ENCODE measurements around the gene SLF2.
"Not testable (repeated sequence)": the region's sequence is repeated elsewhere in the genome, so short reads cannot be mapped to it uniquely, and the experiment has no call there.

SLF2 gene

DNA sequence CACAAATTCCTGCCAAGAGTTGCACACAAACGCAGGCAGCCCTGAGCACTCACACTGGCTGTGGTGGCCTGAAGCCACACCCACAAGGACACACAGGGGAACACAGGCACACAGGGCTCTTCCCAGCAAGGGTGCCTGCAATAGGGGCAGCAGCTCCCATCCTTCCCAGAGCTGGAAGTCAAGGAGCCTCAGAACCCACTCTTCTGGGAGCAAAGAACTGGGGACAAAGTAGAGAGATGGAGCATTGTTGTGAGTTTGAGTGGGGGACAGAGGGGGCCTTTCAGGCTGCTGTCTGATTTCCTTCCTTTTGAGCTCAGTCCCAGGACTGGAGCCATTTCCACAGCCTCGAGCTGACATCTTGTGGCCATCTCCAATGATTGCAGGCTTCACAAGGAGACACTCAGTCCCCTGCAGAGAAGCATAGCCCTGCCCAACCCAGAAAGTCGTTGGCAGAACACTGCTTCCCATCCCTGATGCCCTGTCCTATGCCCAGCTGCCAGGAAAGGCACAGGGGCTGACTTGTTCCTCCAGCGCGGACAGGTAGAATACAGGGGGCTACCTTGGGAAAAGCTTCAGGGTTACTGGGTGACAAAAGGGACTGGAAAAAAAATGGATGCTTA is 34.4 kb upstream of the SLF2 start:
- DNase-seq, result no peak

DNA sequence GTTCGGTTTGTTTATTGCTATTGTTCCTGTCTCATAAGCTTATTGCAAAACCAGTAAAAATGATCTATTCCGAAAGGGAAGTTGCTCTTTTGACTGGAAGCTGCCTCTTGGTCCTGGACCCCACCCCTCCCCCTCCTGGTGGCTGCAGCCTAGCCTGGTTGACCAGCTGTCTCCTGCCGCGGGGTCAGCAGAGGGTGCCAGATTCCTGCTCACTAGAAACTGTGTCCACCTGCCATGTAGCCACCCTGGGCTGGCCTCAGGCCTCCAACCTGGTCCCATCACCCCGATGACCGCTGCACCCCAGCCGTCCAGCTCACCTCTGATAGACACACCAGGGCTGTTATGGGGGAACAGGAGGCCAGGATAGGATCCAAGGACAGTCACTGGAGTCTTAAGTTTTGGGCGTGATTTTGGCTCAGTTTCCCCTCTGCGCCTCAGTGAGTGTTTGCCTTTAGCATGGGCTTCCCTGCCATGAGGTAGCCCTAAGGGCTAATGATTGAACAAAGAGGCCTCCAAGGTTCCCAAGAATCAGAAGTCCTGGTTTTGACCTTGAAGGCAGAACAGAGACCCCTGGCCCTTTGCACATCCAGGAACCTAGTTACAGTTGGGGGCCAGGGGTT is 32.9 kb upstream of the SLF2 start:
- DNase-seq, result no peak

DNA sequence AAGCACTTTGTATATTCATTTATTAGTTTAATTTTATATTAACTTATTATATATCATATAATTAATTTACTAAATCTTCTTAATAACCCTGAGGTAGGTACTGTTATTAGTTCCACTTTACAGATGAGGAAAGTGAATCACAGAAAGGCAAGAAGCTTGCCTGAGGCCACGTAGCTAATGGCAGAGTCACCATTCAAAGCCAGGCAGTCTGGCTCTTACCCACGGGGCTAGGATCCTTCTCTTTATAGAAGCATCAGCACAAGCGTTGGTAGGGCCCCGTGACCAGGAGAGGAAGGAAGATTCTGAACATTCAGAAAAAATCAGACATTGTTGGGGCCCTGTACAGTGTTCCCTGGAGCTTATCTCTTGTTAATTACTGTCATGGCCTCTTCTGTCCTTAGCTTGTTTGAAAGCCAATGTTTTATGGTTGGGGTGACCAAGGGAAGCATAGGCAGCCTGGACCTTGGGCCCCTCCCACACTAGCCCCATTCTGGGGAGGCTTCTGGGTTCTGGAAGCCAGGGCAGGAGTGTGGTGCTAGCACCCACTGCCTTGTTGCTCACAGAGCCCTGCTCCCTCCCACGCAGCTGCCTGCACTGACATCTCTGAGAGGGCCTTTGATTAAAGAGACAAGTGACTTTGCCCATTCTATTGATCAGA is 31.1 kb upstream of the SLF2 start:
- DNase-seq, result no peak

DNA sequence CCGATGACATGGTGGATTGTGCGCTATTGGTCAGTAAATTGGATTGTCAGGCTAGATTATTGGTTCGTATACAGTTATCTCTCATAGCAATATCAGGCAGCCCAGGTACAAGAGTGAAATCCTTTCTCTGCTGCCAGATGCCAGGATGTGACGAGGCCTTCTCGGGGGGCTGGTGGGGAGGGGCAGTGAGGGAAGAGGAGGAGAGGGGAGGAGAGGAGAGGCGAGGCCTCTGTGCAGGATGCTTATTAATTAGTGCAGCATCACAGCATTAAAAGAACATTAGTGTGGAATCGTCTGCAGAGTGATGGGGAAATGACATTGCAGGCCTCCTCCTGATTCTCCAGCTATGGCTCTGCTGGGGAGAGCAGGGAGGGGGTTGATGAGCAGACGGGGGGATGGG is 30.5 kb upstream of the SLF2 start:
- no peak for DNase-seq

DNA sequence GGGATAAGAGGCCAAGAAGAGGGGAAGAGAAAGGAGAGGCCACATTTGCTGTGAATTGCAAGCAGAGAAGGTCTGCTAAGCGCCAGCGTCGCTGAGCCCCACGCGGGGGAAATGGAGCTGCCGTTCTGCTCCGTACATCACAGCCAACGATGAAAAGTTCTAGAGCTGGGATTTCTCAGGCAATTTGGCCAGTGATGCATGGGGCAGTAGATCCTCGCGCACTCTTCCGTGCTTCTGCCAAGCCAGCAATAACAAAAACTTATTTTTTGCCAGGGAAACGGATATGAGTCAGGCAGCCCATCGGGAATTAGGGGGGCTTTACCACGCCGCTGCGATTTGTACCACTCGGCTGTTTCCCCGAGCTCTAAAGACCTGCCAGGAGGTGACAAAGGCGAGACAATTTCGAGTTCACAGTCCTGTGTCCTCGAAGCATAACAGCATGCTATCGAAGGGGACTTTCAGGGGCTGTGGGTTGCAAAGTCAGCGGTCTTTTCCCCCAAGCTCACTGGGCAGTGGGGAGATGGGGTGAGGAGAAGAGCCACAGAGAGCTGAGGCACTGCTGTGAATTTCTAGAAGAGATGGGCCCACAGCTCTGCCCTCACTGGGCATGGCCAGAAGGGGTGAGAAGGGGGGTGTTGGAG is 30.0 kb upstream of the SLF2 start:
- DNase-seq, result no peak

DNA sequence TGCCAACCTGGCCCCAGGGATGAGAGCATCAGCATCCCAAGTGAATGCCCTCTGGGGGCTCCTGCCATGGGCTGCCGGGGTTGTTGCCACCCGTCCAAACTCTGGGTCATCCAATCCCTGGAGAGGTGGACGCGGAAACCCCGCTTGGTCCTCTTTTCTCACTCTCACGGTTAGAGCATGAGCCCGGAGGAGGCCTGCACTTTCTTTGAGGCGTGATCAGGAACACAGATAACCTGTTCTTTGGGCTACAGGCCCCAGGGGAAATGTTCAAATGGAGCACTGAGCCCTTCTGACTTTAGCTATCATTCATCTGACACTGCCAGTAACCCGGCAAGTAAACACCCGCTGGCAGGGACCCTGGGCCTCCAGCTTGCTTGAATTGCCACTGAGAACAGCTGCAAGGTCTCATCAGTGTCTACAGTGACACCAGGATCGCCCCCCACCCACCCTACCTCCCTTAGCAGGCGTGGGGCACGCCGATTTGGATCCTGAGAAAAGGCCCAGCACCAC is 29.4 kb upstream of the SLF2 start:
- DNase-seq, result no peak

DNA sequence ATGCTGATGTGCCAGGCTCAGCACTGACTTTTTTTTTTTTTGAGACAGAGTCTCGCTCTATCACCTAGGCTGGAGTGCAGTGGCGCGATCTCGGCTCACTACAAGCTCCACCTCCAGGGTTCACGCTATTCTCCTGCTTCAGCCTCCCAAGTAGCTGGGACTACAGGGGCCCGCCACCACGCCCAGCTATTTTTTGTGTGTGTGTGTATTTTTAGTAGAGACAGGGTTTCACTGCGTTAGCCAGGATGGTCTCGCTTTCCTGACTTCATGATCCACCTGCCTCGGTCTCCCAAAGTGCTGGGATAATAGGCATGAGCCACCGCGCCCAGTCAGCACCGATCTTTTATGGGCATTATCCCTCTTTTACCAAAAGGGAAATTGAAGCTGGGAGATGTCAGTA is 27.2 kb upstream of the SLF2 start:
- DNase-seq, result not testable (repeated sequence)

DNA sequence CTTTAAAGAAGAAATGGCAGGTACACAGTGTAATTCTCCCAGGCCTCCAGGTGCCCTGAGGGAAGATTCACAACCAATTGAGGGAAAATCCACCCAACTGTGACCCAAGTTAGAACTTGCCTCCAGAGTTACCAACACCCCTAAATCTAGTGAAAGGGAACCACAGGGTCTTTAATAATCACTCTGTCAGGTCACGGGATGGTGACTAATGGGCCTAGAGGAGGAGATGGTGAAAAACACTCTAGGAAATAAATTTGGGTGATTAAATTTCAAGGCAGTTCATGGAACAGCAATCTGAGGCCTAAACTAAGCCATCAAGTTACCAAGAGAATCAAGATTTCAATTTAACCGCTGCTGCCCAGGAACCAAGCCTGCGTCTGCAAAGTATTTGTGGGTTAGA is 26.7 kb upstream of the SLF2 start:
- DNase-seq, result no peak

DNA sequence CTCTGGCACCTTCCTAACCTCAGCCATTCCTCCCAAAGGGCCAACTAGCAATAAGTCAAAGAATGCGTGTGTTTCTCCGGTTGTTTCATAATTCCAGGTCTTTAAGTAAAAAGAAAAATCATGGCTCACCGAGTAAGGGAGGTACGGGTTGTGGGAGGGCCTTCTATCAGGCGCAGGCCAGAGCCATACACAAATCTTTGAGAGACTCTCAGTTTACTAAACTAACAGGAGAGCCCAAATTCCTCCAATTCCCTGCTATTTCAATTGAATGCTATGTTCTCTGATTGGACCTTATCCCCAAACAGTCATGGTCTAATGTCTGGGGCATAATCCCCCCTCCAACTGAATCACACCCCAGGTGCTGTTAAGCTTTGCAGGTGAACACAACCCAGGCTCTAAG is 26.2 kb upstream of the SLF2 start:
- DNase-seq, result no peak

DNA sequence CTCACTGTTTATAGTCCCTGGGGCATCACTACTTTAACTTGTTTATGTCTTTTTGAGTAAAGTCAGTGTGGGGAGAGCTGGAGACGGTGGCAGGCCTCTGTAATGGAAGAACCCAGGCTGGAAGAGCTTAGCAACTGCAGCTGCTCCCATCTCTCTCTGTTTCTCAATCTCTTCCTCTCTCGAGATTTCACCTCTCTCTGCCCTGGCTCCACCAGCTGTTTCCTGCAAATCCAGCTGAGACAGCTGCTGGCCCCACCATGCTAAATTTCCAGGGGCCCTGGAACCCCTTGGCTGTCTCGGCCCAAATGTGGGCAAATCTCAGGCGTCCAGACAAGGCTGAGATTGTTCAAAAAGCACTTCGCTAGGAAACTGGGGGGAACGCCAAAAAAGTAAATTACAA is 25.8 kb upstream of the SLF2 start:
- DNase-seq, result no peak

DNA sequence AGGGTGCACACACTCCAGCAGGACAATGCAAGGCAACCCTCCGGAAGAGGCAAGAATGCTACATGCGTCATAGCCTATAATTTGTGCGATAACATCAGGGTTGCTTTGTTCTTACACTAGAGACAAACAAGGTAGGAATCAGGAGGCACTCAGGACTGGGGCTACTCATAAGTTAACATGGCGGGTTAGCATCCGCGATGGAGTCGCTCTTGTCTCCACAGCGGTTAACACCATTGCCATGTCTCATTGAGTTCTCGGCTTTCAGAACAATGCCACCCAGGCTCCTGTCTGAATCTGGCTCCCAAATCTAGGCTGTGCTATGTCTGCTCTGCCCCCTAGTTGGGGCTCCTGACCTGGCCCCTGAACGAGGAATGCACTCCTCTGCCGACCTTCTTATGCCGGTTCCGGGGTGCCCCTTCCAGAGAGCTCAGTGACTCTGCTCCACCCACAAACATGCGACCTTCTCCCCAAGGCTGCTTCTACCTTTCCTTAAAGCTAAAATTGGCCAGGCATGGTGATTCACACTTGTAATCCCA is 24.9 kb upstream of the SLF2 start:
- DNase-seq, result no peak

DNA sequence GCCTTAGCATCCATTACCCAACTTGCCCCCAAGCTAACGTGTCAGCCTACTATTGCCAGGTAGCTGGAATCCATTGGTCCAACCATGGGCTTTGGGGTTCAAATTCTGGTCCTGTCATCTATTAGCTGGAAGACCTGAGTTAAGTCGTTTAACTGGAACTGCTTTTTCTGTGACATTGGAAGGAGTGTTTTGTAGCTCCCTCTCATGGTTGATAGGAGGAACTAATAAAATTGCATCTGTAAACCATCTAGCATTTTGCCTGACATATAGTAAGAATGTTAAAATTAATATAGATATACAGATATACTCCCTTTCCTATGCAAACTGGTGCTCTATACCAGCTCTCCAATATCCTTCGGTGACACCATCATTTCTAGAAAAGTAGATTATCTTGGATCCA is 23.8 kb upstream of the SLF2 start:
- no peak for DNase-seq

DNA sequence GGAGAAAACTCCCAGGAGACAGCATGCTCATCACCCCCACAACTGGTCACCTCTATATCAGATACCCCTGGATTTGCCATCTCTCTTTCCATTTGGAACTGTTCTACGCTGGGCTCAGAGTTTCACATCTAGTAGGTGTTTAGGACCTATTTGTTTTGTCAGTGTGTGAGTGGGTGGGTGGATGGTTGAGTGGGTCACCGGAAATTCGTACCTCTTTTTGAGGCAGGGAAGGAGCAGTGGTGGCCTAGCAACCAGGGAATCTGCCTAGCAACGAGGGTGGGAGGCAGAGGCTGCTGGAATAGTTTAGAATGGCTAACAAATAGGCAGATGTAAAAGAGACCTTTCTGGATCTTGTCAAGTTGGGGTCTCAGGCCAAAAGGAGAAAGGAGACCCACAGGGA is 23.2 kb upstream of the SLF2 start:
- no peak for DNase-seq

DNA sequence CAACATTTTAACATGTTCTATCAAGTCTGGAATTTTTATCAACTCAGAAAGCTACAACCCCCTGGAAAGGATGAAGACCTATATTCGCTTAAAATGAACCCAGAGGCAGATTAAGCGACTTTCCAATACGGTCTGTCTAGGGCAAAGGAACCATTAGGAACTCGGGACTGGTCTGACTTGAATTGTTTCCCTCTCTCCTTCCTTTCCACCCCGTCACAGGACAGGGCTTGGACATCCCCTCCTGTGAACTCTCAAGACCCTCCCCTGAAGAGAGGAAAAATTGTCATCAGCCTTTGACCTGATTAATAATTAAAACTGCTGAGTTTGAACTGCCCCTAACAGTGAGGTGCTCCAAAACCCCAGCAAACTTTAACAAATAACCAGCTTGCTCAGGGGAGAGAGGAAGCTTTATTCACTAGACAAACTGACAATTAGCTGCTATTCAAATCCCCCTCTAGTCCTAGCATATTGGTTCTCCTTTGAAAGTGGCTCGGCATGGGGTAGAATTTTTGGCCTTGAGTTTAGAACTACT is 22.6 kb upstream of the SLF2 start:
- no peak for DNase-seq

DNA sequence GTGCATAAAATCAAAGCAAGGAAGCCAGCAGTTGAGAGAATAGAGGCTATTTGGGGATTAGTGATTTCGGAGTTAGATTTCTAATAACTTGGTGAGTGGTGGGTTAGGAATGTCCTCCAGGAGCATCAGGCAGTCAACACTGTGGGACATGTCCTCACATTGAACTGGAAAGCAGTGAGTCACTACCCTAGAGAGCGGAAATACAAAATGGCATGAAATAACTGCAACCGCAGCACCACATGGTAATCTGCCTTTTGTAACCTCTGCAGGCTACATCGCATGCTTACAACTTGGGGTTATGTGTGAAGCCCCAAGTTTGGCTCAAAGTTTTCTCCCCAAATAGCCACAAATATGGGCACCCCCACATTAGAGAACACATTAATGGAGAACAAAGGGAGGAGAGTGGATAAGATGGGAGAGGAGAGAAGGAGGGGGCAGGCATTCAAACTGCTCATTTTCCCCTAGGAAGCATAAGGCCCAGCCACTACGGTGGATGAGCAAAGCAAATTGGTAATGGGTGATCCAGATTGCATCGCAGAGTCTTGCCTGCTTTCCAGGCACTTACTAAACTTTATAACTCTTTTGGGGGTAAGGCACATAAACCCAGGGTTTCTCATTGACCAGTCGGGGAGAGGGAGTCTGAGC is 22.0 kb upstream of the SLF2 start:
- no peak for DNase-seq

DNA sequence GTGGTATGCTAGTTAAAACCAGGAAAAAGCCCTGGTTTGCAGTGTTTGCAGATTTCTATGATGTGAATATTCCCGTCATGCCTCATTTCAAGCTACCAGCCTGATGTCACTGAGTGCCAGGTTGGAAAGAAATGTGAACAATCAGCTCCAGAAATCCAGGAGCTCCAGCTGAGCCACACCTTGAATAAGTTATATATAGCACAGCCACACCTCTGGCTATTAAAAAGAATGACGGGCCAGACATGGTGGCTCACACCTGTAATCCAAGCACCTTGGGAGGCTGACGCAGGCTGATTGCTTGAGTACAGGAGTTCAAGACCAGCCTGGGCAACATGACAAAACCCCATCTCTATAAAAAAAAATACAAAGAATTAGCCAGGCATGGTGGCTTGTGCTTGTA is 18.7 kb upstream of the SLF2 start:
- no peak for DNase-seq

DNA sequence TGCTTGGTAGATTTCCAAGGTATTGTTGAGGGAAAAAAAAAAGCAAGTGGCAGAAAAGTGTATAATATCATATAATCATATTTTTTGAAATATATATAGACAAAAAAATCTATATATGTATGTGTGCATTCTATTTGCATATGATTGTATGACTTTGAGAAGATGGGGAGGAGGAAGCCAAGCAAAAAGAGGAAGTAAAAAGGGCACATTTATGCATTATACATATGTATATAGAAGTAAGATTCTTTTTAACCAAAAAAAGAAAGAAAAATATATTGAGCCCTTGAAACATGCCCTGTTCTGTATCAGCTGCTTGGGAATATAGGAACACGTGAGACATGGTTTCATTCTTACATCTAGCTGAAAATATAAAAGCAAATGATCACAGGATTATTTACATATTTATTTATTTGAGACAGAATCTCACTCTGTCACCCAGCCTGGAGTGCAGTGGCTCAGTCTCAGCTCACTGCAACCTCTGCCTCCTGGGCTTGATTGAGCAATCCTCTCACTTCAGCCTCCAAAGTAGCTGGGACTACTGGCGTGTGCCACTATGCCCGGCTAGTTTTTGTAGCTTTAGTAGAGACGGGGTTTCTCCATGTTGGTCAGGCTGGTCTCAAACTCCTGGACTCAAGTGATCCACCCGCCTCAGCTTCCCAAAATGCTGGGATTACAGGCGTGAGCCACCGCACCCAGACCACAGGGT is 18.0 kb upstream of the SLF2 start:
- no peak for DNase-seq

DNA sequence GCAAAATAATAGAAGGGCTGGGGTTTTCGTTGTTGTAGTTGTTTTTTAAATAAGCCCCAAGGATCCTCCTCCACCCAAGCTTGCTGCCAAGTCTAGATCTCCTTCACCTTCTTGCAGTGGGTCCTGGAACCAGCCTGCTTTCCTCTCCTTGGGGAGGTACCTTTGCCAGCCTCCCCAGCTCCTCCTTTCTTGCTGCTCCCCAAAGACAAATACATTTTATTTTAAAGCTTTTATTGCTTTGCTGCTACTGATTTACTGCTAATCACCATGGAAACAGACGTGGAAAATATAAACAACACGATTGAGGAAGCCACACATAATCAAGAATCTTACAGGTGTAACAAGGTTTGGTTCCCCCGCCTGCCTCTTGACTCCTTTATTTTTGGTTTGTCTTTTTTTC is 17.4 kb upstream of the SLF2 start:
- no peak for DNase-seq

DNA sequence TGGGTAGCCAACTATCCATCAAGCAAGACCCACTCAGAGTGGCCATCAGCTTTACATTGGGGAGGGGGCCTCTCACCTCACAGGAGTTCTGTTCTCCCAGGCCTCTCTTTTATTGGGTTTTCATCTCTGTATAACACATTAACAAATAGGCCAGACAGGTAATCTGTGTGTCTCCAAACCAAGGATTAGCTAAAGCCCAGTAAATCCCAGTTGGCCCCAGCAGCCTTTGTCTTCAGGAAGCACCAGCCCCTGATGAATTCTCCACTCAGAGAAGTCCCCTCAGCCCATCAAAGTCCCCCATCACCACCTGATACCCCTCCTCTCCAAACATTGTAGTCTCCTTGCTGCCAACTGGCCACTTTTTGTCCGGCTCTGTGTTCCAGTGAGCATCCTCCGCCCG is 16.9 kb upstream of the SLF2 start:
- no peak for DNase-seq

DNA sequence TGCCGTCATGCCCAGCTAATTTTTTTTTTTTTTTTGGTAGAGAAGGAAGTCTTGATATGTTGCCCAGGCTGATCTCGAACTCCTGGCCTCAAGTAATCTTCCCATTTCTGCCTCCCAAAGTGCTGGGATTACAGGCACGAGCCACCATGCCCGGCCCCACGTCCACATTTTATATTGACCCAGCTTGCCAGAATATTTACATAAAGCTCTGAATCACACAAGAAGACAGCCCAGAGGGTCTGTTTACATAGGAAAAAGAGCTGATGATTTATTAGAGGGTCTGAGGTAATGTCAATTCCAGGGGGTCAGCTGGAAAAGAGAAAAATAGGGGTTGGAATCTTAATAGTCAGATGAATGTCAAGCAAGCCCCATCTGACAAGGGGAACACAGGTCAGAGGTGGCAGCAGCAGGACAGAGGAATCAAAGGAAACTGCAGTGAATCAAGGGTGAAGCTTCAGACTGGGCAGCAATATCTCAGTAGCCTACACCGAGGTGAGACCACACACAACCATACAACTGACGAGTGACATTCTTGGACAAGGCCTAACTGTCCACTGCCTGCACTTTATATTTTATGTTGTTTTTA is 15.8 kb upstream of the SLF2 start:
- no peak for DNase-seq

DNA sequence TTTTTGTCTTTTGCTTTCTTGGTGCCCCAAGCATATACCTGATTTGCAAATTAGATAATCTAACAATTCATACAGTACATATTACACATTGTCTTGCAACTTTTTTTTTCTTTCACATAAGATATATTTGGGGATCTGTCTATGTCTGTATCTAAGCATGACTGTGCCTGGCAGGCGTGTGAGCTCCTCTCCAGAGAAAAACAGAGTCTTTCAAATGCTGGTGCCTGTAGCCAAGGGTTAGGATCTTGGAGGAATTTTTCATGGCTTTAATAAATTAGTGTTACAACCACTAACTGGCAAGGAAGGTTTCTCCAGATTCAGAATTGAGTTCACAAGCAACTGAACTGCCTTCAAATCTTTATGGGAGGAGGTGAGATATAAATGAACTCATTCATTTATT is 14.8 kb upstream of the SLF2 start:
- DNase-seq, result no peak

DNA sequence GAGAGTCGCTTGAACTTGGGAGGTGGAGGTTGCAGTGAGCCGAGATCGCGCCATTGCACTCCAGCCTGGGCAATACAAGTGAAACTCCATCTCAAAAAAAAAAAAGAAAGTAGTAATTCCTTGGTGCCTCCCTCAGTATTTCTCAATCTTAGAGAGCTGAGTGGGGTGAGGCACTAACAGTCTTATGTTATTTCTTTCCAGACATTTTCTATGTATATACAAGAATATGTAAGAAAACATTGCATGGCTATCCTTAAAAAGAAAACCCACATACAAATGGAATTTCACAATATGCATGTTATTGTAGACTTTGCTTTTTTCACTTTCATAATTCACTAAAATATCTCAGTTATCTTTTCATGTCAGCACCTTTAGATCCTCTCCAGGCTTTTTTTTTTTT is 13.6 kb upstream of the SLF2 start:
- DNase-seq, result no peak
